ENCODE measurements around the gene SLC27A2.

DNA sequence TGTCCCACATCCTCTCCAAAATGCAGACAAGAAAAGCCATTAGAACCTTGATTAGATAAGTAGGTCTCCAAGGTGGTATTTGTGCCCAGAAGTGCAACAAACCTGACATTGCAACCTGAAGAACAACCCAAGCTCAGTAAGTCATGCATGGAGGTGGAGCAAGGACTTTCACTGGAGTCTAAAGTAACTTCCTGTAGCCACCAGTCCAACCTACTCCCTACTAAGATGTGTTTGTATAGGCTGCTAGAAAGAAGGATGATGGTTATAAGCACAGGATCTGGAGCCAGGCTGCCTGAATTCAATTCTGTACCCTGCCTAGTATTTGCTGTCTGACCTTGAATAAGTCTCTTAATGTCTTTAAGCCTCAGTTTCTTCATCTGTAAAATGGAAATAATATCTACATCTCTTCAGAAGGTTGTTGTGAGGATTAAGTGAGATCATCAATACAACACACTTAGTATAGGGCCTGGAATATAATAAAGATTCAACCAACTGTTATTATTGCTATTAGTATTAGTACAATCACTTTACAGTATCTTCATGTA, 51.3 kb downstream of the SLC27A2 start:
- TF ChIP-seq, protein P1, sequence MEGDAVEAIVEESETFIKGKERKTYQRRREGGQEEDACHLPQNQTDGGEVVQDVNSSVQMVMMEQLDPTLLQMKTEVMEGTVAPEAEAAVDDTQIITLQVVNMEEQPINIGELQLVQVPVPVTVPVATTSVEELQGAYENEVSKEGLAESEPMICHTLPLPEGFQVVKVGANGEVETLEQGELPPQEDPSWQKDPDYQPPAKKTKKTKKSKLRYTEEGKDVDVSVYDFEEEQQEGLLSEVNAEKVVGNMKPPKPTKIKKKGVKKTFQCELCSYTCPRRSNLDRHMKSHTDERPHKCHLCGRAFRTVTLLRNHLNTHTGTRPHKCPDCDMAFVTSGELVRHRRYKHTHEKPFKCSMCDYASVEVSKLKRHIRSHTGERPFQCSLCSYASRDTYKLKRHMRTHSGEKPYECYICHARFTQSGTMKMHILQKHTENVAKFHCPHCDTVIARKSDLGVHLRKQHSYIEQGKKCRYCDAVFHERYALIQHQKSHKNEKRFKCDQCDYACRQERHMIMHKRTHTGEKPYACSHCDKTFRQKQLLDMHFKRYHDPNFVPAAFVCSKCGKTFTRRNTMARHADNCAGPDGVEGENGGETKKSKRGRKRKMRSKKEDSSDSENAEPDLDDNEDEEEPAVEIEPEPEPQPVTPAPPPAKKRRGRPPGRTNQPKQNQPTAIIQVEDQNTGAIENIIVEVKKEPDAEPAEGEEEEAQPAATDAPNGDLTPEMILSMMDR (IDR thresholded peaks at IDR 0.05; ENCODE audit: insufficient read depth, low read length, poor library complexity, severe bottlenecking), result no peak
- no peak for TF ChIP-seq EZH2phosphoT487 (conservative IDR thresholded peaks at IDR 0.05; ENCODE audit: low read length)

Data from SU-DHL-6 (cell line).